Measurements from ENCODE around the gene MAGEB5. TPM values are rescaled to one million over a fixed set of nuclear protein-coding genes. Genes with fewer than 3 reads are reported as not detected.

Gene MAGEB5
- polyA plus RNA-seq = not detected in 2 replicates
- not detected in 2 replicates for polyA minus RNA-seq

GRCh38 chrX:26215869-26216268 lies at the start of gene MAGEB5:
Gene MAGEB5 (plus strand): TSS chrX:26216169. CDS start chrX:26217302, 1,133 bp downstream.
- Histone ChIP-seq H3K79me2 (replicated peaks; ENCODE audit: insufficient read depth, low read length) (no peaks in the 10 kb centered on the region), H3K9ac (ENCODE audit: low read length) (no peak within 1 kb of the TSS), H3K27ac (ENCODE audit: low read length) (no peak within 1 kb of the TSS), H2AFZ (ENCODE audit: low read depth, low read length) (no peak within 1 kb of the TSS), H3K27me3 (ENCODE audit: insufficient read depth, low read depth, low read length) (no peaks in the 10 kb centered on the region), H3K36me3 (ENCODE audit: insufficient read depth, low read length) (no peaks in the 10 kb centered on the region), H3K9me2 (ENCODE audit: insufficient read depth, low read length) (no peaks in the 10 kb centered on the region), H3K9me3 (ENCODE audit: low read length) (no peaks in the 10 kb centered on the region), H4K20me1 (ENCODE audit: insufficient read depth) (no peaks in the 10 kb centered on the region), H3K4me3 (ENCODE audit: low read length) (no peak within 1 kb of the TSS), H3F3A (ENCODE audit: insufficient read depth, low read length, poor library complexity, severe bottlenecking) (no peaks in the 10 kb centered on the region), H3K4me2 (ENCODE audit: low read length) (no peak within 1 kb of the TSS)
- no peak for TF ChIP-seq MXI1 (conservative IDR thresholded peaks at IDR 0.05; ENCODE audit: poor library complexity, severe bottlenecking)
- TF ChIP-seq CTCF (IDR thresholded peaks at IDR 0.05; ENCODE audit: poor library complexity, severe bottlenecking) = no peak
- no peak for TF ChIP-seq SMC3 (conservative IDR thresholded peaks at IDR 0.05; ENCODE audit: poor library complexity)
- no peak for TF ChIP-seq EZH2 (IDR thresholded peaks at IDR 0.05; ENCODE audit: borderline replicate concordance, insufficient read depth, low read length, poor library complexity, severe bottlenecking)

DNA sequence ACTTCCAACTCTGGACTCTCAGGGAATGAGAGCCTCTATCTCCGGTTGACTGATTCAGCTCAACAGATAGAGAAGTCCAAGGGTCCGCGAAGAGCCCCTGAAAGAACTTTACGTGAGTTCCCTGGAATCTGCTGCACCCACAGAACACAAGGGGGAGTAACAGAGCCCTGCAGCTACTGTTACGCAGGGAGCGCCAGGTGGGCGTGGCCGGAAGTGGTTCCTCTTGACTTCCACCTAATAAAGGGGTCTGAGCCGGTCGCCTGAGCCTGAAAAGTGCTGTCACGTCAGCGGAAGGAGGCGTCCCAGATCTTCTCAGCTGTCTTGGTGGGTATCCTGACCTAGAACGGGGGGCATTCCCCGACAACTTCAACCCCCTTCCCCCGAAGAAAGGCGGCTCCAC lies 23.8 kb upstream of the MAGEB5 start, which contains the start of gene MAGEB6:
TSS of gene MAGEB6 (plus strand) at position 237 of the 400 bp plus-strand sequence. CDS start 1,407 bp downstream, outside the sequence.
- H3K9me3 ChIP-seq (ENCODE audit: low read length) = no peaks in the 10 kb centered on the region
- H3K36me3 ChIP-seq (ENCODE audit: insufficient read depth, low read length) = no peaks in the 10 kb centered on the region
- H3K27ac ChIP-seq (ENCODE audit: low read length) = no peak within 1 kb of the TSS
- H3K4me3 ChIP-seq (ENCODE audit: low read length) = no peak within 1 kb of the TSS
- H3K4me2 ChIP-seq (ENCODE audit: low read length) = no peak within 1 kb of the TSS
- H3K27me3 ChIP-seq (ENCODE audit: insufficient read depth, low read depth, low read length) = no peaks in the 10 kb centered on the region
- H3K79me2 ChIP-seq (replicated peaks; ENCODE audit: insufficient read depth, low read length) = no peaks in the 10 kb centered on the region
- no peaks in the 10 kb centered on the region for H4K20me1 ChIP-seq (ENCODE audit: insufficient read depth)
- no peak within 1 kb of the TSS for H3K9ac ChIP-seq (ENCODE audit: low read length)
- no peak for TF ChIP-seq TAF1 (IDR thresholded peaks at IDR 0.05; ENCODE audit: low read depth)
- TF ChIP-seq CTCF (IDR thresholded peaks at IDR 0.05; ENCODE audit: poor library complexity, severe bottlenecking) = no peak
- TF ChIP-seq POLR2AphosphoS5 (IDR thresholded peaks at IDR 0.05) = no peak
- TF ChIP-seq MXI1 (conservative IDR thresholded peaks at IDR 0.05; ENCODE audit: poor library complexity, severe bottlenecking) = no peak
- TF ChIP-seq, protein P1, sequence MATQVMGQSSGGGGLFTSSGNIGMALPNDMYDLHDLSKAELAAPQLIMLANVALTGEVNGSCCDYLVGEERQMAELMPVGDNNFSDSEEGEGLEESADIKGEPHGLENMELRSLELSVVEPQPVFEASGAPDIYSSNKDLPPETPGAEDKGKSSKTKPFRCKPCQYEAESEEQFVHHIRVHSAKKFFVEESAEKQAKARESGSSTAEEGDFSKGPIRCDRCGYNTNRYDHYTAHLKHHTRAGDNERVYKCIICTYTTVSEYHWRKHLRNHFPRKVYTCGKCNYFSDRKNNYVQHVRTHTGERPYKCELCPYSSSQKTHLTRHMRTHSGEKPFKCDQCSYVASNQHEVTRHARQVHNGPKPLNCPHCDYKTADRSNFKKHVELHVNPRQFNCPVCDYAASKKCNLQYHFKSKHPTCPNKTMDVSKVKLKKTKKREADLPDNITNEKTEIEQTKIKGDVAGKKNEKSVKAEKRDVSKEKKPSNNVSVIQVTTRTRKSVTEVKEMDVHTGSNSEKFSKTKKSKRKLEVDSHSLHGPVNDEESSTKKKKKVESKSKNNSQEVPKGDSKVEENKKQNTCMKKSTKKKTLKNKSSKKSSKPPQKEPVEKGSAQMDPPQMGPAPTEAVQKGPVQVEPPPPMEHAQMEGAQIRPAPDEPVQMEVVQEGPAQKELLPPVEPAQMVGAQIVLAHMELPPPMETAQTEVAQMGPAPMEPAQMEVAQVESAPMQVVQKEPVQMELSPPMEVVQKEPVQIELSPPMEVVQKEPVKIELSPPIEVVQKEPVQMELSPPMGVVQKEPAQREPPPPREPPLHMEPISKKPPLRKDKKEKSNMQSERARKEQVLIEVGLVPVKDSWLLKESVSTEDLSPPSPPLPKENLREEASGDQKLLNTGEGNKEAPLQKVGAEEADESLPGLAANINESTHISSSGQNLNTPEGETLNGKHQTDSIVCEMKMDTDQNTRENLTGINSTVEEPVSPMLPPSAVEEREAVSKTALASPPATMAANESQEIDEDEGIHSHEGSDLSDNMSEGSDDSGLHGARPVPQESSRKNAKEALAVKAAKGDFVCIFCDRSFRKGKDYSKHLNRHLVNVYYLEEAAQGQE (IDR thresholded peaks at IDR 0.05; ENCODE audit: borderline replicate concordance) = no peak
- TF ChIP-seq EZH2 (IDR thresholded peaks at IDR 0.05; ENCODE audit: borderline replicate concordance, insufficient read depth, low read length, poor library complexity, severe bottlenecking) = no peak
- no peak for TF ChIP-seq SMC3 (conservative IDR thresholded peaks at IDR 0.05; ENCODE audit: poor library complexity)
- TF ChIP-seq EP300 (conservative IDR thresholded peaks at IDR 0.05; ENCODE audit: poor library complexity, severe bottlenecking) = no peak
- no peak for TF ChIP-seq RAD21 (conservative IDR thresholded peaks at IDR 0.05)
- no peaks in the 10 kb centered on the region for H3F3A ChIP-seq (ENCODE audit: insufficient read depth, low read length, poor library complexity, severe bottlenecking)
- no peaks in the 10 kb centered on the region for H3K9me2 ChIP-seq (ENCODE audit: insufficient read depth, low read length)
- no peak within 1 kb of the TSS for H2AFZ ChIP-seq (ENCODE audit: low read depth, low read length)
